GM06990 (cell line): ENCODE data around the gene EIF5A.

Experiments used
- DNase-seq: peaks from one replicate; pipeline ENCODE4 v3.0.0-alpha.2; 2011; ENCODE audit not compliant: insufficient read length; ENCODE audit errors: extremely low read depth
- H3K27me3 ChIP-seq: replicated peaks from 2 replicates; pipeline ENCODE4 v1.6.0; 2011; ENCODE audit warnings: low read length; ENCODE audit not compliant: control insufficient read depth, insufficient read depth
- H3K36me3 ChIP-seq: 2 replicates; pipeline ENCODE4 v1.5.1; 2011; ENCODE audit warnings: low read length; ENCODE audit not compliant: control insufficient read depth, insufficient read depth
- H3K4me3 ChIP-seq: replicated peaks from 2 replicates; pipeline ENCODE4 v1.5.1; 2011; ENCODE audit warnings: low read depth, mild to moderate bottlenecking, control low read depth, low read length
- TF ChIP-seq, protein P1 (sequence below): IDR thresholded peaks from 2 replicates; pipeline ENCODE4 v1.5.1; 2011; ENCODE audit warnings: low read length, control low read depth, mild to moderate bottlenecking, inconsistent platforms; ENCODE audit not compliant: insufficient read depth, poor library complexity, severe bottlenecking

The EIF5A gene

DNA sequence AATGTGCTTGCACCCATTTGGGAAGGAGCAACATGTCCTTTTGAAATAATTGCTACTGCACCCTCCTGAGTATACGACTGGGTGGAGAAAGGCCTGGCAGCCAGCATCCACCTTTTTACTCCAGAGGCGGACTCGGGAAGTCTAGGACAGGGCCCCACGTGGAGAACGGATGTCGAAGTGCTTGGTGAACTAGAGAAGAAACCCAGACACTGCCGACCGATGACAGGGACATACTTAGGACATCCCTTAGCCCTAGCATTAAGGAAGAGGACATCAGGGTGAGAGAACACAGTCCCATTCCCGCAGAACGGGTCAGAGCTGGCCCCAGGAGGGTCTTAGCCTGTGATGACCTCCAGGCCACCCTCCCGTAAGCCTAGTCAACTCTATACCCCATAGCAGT, 16.7 kb upstream of the EIF5A start:
- H3K36me3 ChIP-seq, result no peaks in the 10 kb centered on the region
- no peak overlapping the region for H3K4me3 ChIP-seq
- TF ChIP-seq, protein P1, sequence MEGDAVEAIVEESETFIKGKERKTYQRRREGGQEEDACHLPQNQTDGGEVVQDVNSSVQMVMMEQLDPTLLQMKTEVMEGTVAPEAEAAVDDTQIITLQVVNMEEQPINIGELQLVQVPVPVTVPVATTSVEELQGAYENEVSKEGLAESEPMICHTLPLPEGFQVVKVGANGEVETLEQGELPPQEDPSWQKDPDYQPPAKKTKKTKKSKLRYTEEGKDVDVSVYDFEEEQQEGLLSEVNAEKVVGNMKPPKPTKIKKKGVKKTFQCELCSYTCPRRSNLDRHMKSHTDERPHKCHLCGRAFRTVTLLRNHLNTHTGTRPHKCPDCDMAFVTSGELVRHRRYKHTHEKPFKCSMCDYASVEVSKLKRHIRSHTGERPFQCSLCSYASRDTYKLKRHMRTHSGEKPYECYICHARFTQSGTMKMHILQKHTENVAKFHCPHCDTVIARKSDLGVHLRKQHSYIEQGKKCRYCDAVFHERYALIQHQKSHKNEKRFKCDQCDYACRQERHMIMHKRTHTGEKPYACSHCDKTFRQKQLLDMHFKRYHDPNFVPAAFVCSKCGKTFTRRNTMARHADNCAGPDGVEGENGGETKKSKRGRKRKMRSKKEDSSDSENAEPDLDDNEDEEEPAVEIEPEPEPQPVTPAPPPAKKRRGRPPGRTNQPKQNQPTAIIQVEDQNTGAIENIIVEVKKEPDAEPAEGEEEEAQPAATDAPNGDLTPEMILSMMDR, result no peak
- no peak for DNase-seq
- H3K27me3 ChIP-seq, result peaks cover 2% of the 10 kb centered on the region; the same call in 1 of the 2 replicates

DNA sequence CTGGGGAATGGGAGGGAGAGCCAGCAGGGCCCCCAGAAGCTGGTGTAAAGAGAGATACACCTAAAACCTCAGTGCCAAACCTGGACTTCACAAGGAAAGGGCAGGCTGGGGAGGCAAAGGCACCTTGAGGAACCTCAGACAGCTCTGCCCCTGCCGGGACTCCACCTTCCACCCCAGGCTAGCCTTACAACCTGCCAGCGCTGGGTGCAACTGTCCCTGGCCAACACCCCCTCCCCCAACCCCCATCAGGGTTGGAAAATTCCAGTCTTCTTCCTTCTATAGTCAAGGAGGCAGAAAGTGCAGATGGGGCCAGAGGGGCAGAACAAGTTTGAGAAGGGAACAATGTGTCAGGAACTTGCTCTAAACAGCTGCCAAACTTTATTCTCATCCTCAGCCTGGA, 15.2 kb upstream of the EIF5A start:
- H3K4me3 ChIP-seq, result no peak overlapping the region
- no peaks in the 10 kb centered on the region for H3K36me3 ChIP-seq
- peaks cover 2% of the 10 kb centered on the region; the same call in 1 of the 2 replicates for H3K27me3 ChIP-seq
- no peak for DNase-seq
- TF ChIP-seq, protein P1, result no peak

DNA sequence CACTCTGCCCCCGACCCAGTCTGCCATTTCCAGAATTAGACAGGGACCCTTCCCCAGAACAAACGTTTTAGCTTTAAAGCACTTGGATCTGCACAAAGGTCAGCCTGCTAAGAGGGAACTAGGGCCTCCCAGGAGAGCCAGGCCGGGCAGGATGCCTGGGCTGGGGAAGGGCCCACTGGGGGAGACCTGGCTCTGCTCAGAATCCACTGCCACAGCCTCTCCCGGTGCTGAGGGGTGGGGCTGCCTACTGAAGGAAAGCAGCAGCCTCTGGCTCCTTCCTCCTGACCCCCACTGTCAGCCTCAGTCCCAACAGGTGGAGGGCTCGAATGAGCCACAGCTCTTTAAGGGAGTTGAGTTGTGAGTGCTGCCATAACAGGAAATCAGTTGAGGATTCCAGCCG, 14.7 kb upstream of the EIF5A start:
- Histone ChIP-seq H3K4me3 (no peak overlapping the region), H3K36me3 (no peaks in the 10 kb centered on the region), H3K27me3 (peaks cover 2% of the 10 kb centered on the region; the same call in 1 of the 2 replicates)
- TF ChIP-seq, protein P1, result no peak
- no peak for DNase-seq

DNA sequence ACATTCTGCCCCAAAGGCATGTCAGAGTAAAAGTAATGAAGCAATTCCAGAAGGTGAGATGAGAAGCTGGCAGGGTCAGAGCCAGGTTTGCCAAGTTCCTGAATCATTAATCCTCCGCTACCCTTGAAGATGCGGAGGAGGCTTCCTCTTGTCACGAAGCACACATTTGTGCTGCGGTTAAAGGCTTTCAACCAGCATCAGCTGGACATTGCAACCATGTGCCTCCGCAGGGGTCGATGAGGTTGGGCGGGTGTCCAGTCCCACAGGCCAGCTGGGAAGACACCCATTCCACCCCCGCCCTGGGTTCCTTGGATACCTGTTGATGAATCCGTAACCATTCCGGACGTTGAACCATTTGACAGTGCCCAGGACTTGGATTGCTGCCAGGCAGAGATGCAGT, 14.3 kb upstream of the EIF5A start:
- DNase-seq, result no peak
- Histone ChIP-seq H3K36me3 (no peaks in the 10 kb centered on the region), H3K4me3 (no peak overlapping the region), H3K27me3 (peaks cover 2% of the 10 kb centered on the region; the same call in 1 of the 2 replicates)
- TF ChIP-seq, protein P1, result no peak

- Histone ChIP-seq H3K27me3 (peaks cover 2% of the 10 kb centered on the region; the same call in 1 of the 2 replicates), H3K4me3 (no peak overlapping the region), H3K36me3 (no peaks in the 10 kb centered on the region)
- no peak for DNase-seq
- TF ChIP-seq, protein P1, result no peak
Measured at GRCh38 chr17:7293816-7294613, 13.4 kb upstream of the EIF5A start.
